ENCODE results near the gene TMEM235. TPM values are rescaled to one million over a fixed set of nuclear protein-coding genes. Genes with fewer than 3 reads are reported as not detected.
A peak's percentile ranks its signal among the peaks of the same experiment; 100 is the strongest.

The TMEM235 gene
- total RNA-seq, 1 donor, result not detected

DNA sequence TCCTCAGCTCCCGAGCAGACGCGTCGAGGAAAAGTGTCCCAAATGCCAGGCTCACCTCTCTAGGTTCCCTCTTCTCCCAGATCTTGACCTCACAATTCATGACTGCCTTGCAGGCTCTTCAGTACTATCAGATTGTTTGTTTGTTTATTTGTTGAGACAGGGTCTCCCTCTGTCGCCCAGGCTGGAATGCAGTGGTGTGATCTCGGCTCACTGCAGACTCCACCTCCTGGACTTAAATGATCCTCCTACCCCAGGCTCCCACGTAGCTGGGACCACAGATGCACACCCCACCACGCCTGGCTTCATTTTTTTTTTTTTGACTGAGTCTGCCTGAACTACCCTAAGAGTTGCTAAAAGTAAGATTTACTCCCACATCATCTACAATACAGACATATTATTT, 15.9 kb downstream of the TMEM235 start:
- H3K4me3 ChIP-seq (ENCODE audit: low read depth, low read length), result no peak overlapping the region
- no peak for DNase-seq (ENCODE audit: low read depth)
- TF ChIP-seq, protein P1, sequence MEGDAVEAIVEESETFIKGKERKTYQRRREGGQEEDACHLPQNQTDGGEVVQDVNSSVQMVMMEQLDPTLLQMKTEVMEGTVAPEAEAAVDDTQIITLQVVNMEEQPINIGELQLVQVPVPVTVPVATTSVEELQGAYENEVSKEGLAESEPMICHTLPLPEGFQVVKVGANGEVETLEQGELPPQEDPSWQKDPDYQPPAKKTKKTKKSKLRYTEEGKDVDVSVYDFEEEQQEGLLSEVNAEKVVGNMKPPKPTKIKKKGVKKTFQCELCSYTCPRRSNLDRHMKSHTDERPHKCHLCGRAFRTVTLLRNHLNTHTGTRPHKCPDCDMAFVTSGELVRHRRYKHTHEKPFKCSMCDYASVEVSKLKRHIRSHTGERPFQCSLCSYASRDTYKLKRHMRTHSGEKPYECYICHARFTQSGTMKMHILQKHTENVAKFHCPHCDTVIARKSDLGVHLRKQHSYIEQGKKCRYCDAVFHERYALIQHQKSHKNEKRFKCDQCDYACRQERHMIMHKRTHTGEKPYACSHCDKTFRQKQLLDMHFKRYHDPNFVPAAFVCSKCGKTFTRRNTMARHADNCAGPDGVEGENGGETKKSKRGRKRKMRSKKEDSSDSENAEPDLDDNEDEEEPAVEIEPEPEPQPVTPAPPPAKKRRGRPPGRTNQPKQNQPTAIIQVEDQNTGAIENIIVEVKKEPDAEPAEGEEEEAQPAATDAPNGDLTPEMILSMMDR (IDR thresholded peaks at IDR 0.05; ENCODE audit: insufficient read depth, low read depth, low read length), result no peak

DNA sequence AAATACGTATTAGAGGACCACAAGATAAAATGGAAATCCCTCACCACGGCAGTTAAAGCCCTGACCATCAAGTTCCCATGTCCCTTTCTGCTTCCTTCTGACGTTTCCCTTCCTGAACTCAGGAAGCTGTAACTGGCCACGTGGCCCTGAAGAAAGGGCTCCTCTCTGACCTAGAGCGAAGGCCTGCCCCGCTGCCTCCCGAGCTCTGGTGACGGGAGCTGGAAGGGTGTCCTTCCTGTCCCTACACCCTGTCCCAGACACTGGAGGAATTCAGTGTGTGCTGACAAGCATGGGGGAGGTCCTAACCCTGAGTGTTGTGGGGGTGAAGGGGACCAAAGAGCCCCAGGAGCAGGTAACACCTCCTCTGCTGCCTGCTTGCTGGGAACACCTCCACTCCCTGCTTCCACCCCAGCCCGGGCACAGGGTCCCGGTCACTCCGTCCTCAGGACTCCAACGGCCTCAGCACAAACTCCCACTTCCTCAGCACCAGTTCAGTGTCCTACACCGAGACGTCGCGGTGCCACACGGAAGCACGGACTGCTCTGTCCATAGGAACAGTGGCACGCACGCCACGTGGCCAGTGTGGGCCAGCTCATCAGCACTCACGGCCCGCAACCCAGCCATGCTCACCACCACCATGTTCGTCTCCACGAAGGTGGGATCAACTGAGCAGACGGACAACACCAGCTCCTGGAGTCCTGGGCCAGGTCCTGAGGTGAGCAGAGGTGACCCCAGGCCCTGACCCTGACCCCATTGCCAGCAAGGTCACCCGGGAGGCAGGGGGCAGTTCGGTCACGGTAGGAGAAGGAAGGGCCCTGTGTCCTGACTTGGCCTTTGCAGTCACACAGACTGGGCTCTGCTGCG, 16.9 kb downstream of the TMEM235 start:
- DNase-seq (ENCODE audit: low read depth), result no peak
- no peak overlapping the region for H3K4me3 ChIP-seq (ENCODE audit: low read depth, low read length)
- TF ChIP-seq, protein P1 (IDR thresholded peaks at IDR 0.05; ENCODE audit: insufficient read depth, low read depth, low read length), result no peak

DNA sequence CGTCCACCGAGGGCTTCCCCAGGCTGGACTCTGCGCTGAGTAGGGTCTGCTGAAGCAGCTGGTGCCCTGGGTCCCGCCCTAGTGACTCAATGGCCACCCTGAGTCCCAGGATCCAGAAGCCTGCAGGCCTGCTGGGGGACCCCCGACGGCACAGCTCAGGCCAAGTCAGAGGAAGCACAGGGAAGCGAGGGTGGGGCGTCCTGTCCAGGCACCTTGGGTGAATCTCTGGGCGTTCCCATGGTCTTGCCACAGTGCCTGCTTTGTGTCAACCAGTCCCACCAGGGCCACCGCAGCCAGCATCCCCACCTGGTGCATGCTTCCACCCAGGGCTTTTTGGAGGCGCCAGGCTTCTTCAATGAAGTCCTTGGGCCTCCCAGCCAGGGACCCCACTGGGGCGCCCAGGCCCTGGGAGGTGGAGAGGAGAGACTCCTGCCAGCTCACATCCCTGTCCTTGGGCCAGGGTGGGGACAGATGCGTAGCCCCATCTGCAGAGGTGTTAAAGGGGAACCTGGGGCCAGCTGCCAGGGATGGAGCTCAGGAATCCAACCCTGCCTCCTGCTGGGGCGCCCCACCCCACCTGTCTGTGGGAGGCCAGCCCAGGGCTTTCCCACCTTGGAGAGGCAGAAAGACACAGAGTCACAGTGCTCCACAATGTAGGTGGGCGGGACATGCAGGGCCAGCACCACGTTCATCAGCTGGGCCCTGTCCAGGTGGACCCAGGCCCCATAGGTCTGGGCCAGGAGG, 17.8 kb downstream of the TMEM235 start:
- TF ChIP-seq, protein P1 (IDR thresholded peaks at IDR 0.05; ENCODE audit: insufficient read depth, low read depth, low read length), result no peak
- no peak overlapping the region for H3K4me3 ChIP-seq (ENCODE audit: low read depth, low read length)
- DNase-seq (ENCODE audit: low read depth), result no peak

DNA sequence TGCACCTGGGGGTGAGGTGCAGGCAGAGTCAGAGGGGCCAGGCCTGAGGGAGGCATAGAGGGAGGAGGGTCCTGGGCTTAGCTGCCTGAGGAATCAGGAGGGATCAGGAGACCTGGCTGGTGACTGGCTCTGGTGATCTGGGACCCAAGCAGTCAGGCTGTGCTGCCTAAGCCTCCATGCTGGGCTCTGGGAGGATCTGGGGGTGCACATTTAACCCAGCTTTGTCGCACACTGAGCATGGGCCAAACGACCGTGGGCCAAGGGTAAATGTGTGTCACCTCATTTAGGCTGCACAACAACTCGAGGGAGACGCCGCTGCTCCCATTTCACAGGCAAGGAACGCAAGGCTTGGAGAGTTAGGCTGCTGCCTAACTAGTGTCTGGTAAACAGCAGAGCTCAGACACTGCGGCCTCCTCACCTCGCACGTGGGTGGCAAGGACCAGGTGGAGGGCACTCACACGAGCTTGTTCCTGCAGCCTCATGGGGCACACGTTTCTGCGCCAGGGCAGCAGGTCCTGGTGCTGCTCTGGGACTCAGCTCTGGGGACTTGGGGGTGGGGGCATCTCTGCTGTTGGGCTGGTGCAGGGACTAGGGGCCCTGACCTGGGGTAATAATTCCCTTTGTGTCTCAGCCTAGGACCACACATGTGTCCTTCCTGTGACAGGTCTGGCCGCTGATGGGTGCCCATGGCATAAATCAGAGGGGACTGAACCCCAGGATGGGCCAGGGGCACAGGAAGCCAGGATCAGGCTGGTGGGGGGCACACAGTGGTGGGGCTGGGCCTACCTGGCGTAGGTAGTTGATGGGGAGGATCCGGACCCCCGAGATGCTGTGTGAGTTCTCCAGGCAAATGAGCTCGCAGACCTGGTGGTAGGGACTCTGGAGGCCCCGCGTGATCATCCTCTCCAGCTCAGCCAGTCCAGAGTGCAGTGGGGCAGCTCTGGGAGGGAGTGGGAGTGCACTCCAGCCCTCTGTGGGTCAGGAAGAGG, 18.7 kb downstream of the TMEM235 start:
- H3K4me3 ChIP-seq (ENCODE audit: low read depth, low read length), result no peak overlapping the region
- TF ChIP-seq, protein P1 (IDR thresholded peaks at IDR 0.05; ENCODE audit: insufficient read depth, low read depth, low read length), result no peak
- DNase-seq (ENCODE audit: low read depth), result no peak

DNA sequence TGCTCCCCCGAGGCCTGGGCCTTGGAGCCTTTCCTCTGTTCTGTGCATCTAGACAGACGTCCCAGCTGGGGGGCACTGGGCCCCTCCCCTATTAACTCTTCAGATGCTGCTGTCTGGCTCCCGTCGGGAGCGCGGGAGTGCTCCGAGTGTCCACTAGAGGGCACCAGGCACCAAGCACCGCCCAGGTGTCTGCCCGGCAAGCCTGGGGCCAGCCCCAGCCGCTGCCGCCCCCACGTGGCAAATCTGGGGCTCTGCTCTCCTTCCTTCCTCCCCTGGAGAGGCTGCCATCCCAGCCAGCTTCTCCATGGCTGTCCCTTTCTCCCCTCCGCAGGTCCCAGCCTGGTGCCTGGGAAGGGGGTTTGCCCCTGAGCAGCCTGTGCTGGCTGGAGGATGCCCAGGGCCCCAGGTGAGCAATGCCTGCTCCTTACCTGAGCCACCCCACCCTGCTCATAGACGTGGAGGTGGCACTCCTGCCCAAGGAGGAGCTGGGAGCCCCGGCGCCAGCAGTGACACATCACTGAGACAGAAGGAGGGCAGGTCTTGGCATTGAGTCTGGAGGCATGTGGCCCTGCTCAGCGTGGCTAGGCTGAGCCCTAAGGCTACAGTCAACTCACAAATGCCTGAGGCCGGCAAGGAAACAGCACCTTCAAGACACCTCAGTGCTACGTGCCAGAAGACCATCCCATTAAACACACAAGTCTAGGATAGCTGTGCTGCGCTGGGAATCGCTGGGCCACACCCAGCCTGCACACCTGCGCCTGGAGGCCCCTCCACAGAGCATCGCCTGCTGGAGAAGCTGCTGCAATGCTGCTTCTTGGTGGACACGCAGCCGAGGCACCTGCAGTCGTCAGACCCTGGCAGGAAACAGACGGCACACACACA, 19.7 kb downstream of the TMEM235 start:
- peak; percentile 84 for DNase-seq (ENCODE audit: low read depth)
- TF ChIP-seq, protein P1 (IDR thresholded peaks at IDR 0.05; ENCODE audit: insufficient read depth, low read depth, low read length), result peak; percentile 96
- no peak overlapping the region for H3K4me3 ChIP-seq (ENCODE audit: low read depth, low read length)

All from fibroblast of villous mesenchyme (primary cell).